ENCODE data around the gene DXO. TPM values are rescaled to one million over a fixed set of nuclear protein-coding genes. Genes with fewer than 3 reads are reported as not detected.
"Not testable (repeated sequence)": the region's sequence is repeated elsewhere in the genome, so short reads cannot be mapped to it uniquely, and the experiment has no call there.

DXO gene
- total RNA-seq, 1 donor from 2014 or later, result 29.4 TPM

GRCh38 chr6:31935021-31935420, 36.9 kb downstream of the DXO start:
- Mint-ChIP-seq H3K27ac (no peak overlapping the region), H3K36me3 (ENCODE audit: low read depth) (no peaks in the 10 kb centered on the region), H3K9me3 (no peaks in the 10 kb centered on the region), H3K4me3 (no peak overlapping the region), H3K4me1 (no peaks in the 10 kb centered on the region), H3K27me3 (peaks cover 5% of the 10 kb centered on the region)
- DNase-seq (no peak), ATAC-seq (ENCODE audit: low read depth) (no peak)
- intact Hi-C loops (cut with micrococcal nuclease), result no loop called here
- CTCF ChIA-PET, result no interaction called here
- TF ChIP-seq, protein P1, sequence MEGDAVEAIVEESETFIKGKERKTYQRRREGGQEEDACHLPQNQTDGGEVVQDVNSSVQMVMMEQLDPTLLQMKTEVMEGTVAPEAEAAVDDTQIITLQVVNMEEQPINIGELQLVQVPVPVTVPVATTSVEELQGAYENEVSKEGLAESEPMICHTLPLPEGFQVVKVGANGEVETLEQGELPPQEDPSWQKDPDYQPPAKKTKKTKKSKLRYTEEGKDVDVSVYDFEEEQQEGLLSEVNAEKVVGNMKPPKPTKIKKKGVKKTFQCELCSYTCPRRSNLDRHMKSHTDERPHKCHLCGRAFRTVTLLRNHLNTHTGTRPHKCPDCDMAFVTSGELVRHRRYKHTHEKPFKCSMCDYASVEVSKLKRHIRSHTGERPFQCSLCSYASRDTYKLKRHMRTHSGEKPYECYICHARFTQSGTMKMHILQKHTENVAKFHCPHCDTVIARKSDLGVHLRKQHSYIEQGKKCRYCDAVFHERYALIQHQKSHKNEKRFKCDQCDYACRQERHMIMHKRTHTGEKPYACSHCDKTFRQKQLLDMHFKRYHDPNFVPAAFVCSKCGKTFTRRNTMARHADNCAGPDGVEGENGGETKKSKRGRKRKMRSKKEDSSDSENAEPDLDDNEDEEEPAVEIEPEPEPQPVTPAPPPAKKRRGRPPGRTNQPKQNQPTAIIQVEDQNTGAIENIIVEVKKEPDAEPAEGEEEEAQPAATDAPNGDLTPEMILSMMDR (IDR thresholded peaks at IDR 0.05), result no peak
- POLR2A ChIA-PET, result interaction anchor here (0.6 kb wide), 1 partner anchor 33 kb away, joined by 4 read pairs; the partner anchor contains the start of gene ZBTB12

DNA sequence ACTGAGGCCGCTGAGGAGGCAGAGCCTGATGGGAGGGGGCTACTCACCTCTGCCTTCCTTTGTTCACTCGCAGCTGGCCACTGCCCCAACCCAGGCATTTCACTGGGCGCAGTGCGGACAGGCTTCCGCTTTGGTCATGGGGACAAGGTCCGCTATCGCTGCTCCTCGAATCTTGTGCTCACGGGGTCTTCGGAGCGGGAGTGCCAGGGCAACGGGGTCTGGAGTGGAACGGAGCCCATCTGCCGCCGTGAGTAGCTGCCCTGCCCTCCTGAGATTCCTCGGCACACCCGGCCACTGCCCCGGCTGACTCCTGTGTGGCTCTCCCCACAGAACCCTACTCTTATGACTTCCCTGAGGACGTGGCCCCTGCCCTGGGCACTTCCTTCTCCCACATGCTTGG, 38.4 kb downstream of the DXO start:
- Mint-ChIP-seq H3K27me3 (peaks cover 10% of the 10 kb centered on the region), H3K4me1 (no peaks in the 10 kb centered on the region)
- CTCF ChIA-PET, result no interaction called here

GRCh38 chr6:31932137-31932536, 39.8 kb downstream of the DXO start:
- peaks cover 12% of the 10 kb centered on the region for H3K27me3 Mint-ChIP-seq
- CTCF ChIA-PET; H3K4me1 Mint-ChIP-seq; ATAC-seq (ENCODE audit: low read depth); H3K36me3 Mint-ChIP-seq (ENCODE audit: low read depth); H3K27ac Mint-ChIP-seq; H3K9me3 Mint-ChIP-seq; DNase-seq; POLR2A ChIA-PET; intact Hi-C loops (cut with micrococcal nuclease); H3K4me3 Mint-ChIP-seq: not testable (repeated sequence)

More for the DNA sequence above, 38.4 kb downstream of the DXO start:
- no peak for ATAC-seq (ENCODE audit: low read depth)
- intact Hi-C loops (cut with micrococcal nuclease), result no loop called here
- POLR2A ChIA-PET, result no interaction called here
- Mint-ChIP-seq H3K36me3 (ENCODE audit: low read depth) (no peaks in the 10 kb centered on the region), H3K9me3 (no peaks in the 10 kb centered on the region), H3K4me3 (no peak overlapping the region), H3K27ac (no peak overlapping the region)
- TF ChIP-seq, protein P1 (IDR thresholded peaks at IDR 0.05), result no peak
- DNase-seq, result no peak

DNA sequence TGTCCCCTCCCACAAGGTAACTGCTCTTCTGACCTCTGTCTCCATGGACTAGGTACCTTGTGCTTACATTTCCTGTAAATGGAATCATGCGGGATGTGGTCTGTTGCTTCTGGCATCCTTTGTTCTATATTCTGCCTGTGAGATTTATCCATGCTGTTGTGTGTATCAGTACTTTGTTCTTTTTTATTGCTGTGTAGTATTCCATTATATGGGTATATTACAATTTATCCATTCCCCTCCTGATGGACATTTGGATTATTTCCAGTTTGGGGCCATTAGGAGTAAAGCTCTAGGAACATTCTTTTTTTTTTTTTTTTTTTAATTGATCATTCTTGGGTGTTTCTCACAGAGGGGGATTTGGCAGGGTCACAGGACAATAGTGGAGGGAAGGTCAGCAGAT, 41.0 kb downstream of the DXO start:
- no peak overlapping the region for H3K27ac Mint-ChIP-seq
- CTCF ChIA-PET, result no interaction called here
- no peaks in the 10 kb centered on the region for H3K4me1 Mint-ChIP-seq
- intact Hi-C loops (cut with micrococcal nuclease), result no loop called here
- ATAC-seq (ENCODE audit: low read depth) (no peak), DNase-seq (no peak)
- POLR2A ChIA-PET, result no interaction called here
- TF ChIP-seq, protein P1 (IDR thresholded peaks at IDR 0.05), result no peak
- H3K36me3 Mint-ChIP-seq (ENCODE audit: low read depth), result no peaks in the 10 kb centered on the region
- peaks cover 12% of the 10 kb centered on the region for H3K27me3 Mint-ChIP-seq
- no peak overlapping the region for H3K4me3 Mint-ChIP-seq
- no peaks in the 10 kb centered on the region for H3K9me3 Mint-ChIP-seq

DNA sequence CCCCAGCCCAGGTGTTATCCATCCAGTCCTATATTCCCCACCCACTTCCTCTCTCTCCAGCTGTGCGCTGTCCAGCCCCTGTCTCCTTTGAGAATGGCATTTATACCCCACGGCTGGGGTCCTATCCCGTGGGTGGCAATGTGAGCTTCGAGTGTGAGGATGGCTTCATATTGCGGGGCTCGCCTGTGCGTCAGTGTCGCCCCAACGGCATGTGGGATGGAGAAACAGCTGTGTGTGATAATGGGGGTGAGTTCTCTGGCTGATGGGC, 43.3 kb downstream of the DXO start:
- TF ChIP-seq, protein P1 (IDR thresholded peaks at IDR 0.05), result no peak
- Mint-ChIP-seq H3K4me1 (no peaks in the 10 kb centered on the region), H3K9me3 (no peaks in the 10 kb centered on the region), H3K27ac (no peak overlapping the region), H3K4me3 (no peak overlapping the region), H3K27me3 (peaks cover 7% of the 10 kb centered on the region), H3K36me3 (ENCODE audit: low read depth) (no peaks in the 10 kb centered on the region)
- no peak for DNase-seq
- no peak for ATAC-seq (ENCODE audit: low read depth)
- ChIA-PET POLR2A (no interaction called here), CTCF (no interaction called here)
- intact Hi-C loops (cut with micrococcal nuclease), result no loop called here

- no peaks in the 10 kb centered on the region for H3K36me3 Mint-ChIP-seq (ENCODE audit: low read depth)
- peaks cover 7% of the 10 kb centered on the region for H3K27me3 Mint-ChIP-seq
- TF ChIP-seq, protein P1 (IDR thresholded peaks at IDR 0.05), result no peak
- no peak for ATAC-seq (ENCODE audit: low read depth)
- intact Hi-C loops (cut with micrococcal nuclease), result no loop called here
- ChIA-PET CTCF (no interaction called here), POLR2A (no interaction called here)
- H3K4me1 Mint-ChIP-seq, result no peaks in the 10 kb centered on the region
- no peak overlapping the region for H3K4me3 Mint-ChIP-seq
- DNase-seq, result no peak
- H3K27ac Mint-ChIP-seq, result no peak overlapping the region
- no peaks in the 10 kb centered on the region for H3K9me3 Mint-ChIP-seq
Observed at GRCh38 chr6:31927863-31928671, 43.9 kb downstream of the DXO start.

All from activated B cell treated with CpG ODN at 0.5 μM for 24 hours (primary cell).